HepG2 (cell line): ENCODE data around the gene SLC4A2. TPM values are rescaled to one million over a fixed set of nuclear protein-coding genes. Genes with fewer than 3 reads are reported as not detected.
A peak's percentile ranks its signal among the peaks of the same experiment; 100 is the strongest.

Experiments used
- ATAC-seq: fragments of 200-7000 bp; cut with Tn5 transposase; 3 replicates; pipeline ENCODE4 v1.9.1; 2020; ENCODE audit warnings: mild to moderate bottlenecking, moderate library complexity
- BruUV-seq: library from RNA; stranded (reverse); fragments of 400-500 nt; replicated peaks from 2 replicates; lab custom pipeline; 2021; lab: Mats Ljungman, UMichigan
- CTCF ChIA-PET: fragments of 300-600 bp; formaldehyde crosslinking; extraction: SDS; loops from one replicate; lab custom pipeline; 2021; ENCODE audit warnings: low total read pairs, inconsistent platforms, low intra/inter-chr PET ratio; lab: Yijun Ruan, JAX
- POLR2A ChIA-PET: fragments of 350-600 bp; sonication (Branson Sonifier 250); formaldehyde crosslinking; loops from one replicate; lab custom pipeline; 2020; ENCODE audit warnings: antibody characterized with exemption, inconsistent platforms; lab: Yijun Ruan, JAX
- DNase-seq: peaks from one replicate; pipeline ENCODE4 v3.0.0-alpha.2; 2015; ENCODE audit warnings: low spot score
- FAIRE-seq: peaks from 3 replicates; lab custom pipeline; 2011; peaks lifted over from hg19 to GRCh38; lab: Jason Lieb, UNC
- H2AFZ ChIP-seq: one replicate; pipeline ENCODE4 v1.6.1; 2011; ENCODE audit warnings: low read length, inconsistent platforms
- H3K27ac ChIP-seq: fragments of 300-600 bp; 3 replicates; pipeline ENCODE4 v1.8.0; 2011; ENCODE audit warnings: mixed run types, mild to moderate bottlenecking, mixed read lengths, low read length, inconsistent platforms; ENCODE audit not compliant: insufficient read depth; ENCODE audit errors: extremely low read length
- H3K27me3 ChIP-seq, 2 experiments: fragments of 200-600 bp in 1 of 2; 2 replicates in 1 of 2; 3 replicates in 1 of 2; pipeline versions ENCODE4 v1.6.0 to v1.8.0; 2011; ENCODE audit warnings: low read length in 2 of 2, mild to moderate bottlenecking in 2 of 2, moderate library complexity in 2 of 2, inconsistent platforms in 1 of 2; ENCODE audit not compliant: insufficient read depth in 2 of 2, control insufficient read depth in 1 of 2
- H3K36me3 ChIP-seq, 2 experiments: fragments of 200-600 bp in 1 of 2; replicated peaks in 1 of 2; 2 replicates in 1 of 2; 3 replicates in 1 of 2; pipeline versions ENCODE4 v1.5.1 to v1.8.0; 2011; ENCODE audit warnings: low read length in 2 of 2, inconsistent platforms in 1 of 2; ENCODE audit not compliant: insufficient read depth in 2 of 2, control insufficient read depth in 1 of 2
- H3K4me1 ChIP-seq: 2 replicates; pipeline ENCODE4 v1.5.1; 2012; ENCODE audit warnings: low read length, inconsistent platforms; ENCODE audit not compliant: insufficient read depth
- H3K4me2 ChIP-seq: 2 replicates; pipeline ENCODE4 v1.6.0; 2011; ENCODE audit warnings: low read depth, low read length, inconsistent platforms
- H3K4me3 ChIP-seq, 3 experiments: fragments of 200-600 bp in 1 of 3; sonication (generic), shearing (Covaris generic) in 1 of 3; replicated peaks in 1 of 3; 2 replicates each; pipeline ENCODE4 v1.5.1; 2011 to 2016; ENCODE audit warnings: low read length in 3 of 3, inconsistent platforms in 2 of 3, low read depth in 2 of 3, mild to moderate bottlenecking in 2 of 3, control low read depth in 1 of 3, mixed read lengths in 1 of 3; ENCODE audit not compliant: insufficient read depth in 1 of 3
- H3K79me2 ChIP-seq: one replicate; pipeline ENCODE4 v1.6.1; 2011; ENCODE audit warnings: low read length, inconsistent platforms; ENCODE audit not compliant: insufficient read depth
- H3K9ac ChIP-seq: 2 replicates; pipeline ENCODE4 v1.6.0; 2011; ENCODE audit warnings: mild to moderate bottlenecking, low read depth, low read length, inconsistent platforms; ENCODE audit not compliant: insufficient read depth
- H3K9me3 ChIP-seq: 2 replicates; pipeline ENCODE4 v1.5.1; 2012; ENCODE audit warnings: mild to moderate bottlenecking, low read length
- H4K20me1 ChIP-seq: 2 replicates; pipeline ENCODE4 v1.6.0; 2011; ENCODE audit warnings: inconsistent platforms, mild to moderate bottlenecking, low read length, moderate library complexity; ENCODE audit not compliant: insufficient read depth
- CHCHD3 ChIP-seq: sonication (generic); formaldehyde crosslinking; IDR thresholded peaks from 2 replicates; pipeline ENCODE4 v1.8.0; 2022; ENCODE audit warnings: mild to moderate bottlenecking, missing genetic modification reagents, moderate library complexity
- DBP ChIP-seq: sonication (generic); formaldehyde crosslinking; IDR thresholded peaks from 2 replicates; pipeline ENCODE4 v1.4.0; 2020; ENCODE audit warnings: missing genetic modification reagents; ENCODE audit errors: not compliant biosample characterization
- HDAC2 ChIP-seq: sonication (generic); formaldehyde crosslinking; IDR thresholded peaks from 2 replicates; pipeline ENCODE4 v1.4.0; 2020; ENCODE audit warnings: missing genetic modification reagents
- NCOR1 ChIP-seq: fragments of 200-600 bp; sonication (generic); IDR thresholded peaks from 2 replicates; pipeline ENCODE4 v1.7.0; 2017; ENCODE audit warnings: antibody characterized with exemption, low read length, borderline replicate concordance
- PHF20 ChIP-seq: sonication (generic); formaldehyde crosslinking; IDR thresholded peaks from 2 replicates; pipeline ENCODE4 v1.5.0; 2020; ENCODE audit warnings: mild to moderate bottlenecking, missing genetic modification reagents
- THAP11 ChIP-seq: IDR thresholded peaks from 2 replicates; pipeline ENCODE4 v1.6.1; 2016; ENCODE audit warnings: missing biosample characterization, missing genetic modification reagents
- ZFP90 ChIP-seq: sonication (generic); formaldehyde crosslinking; IDR thresholded peaks from 2 replicates; pipeline ENCODE4 v1.8.0; 2022; ENCODE audit warnings: missing genetic modification reagents, mild to moderate bottlenecking, inconsistent platforms, borderline replicate concordance
- ZFY ChIP-seq: sonication (generic); formaldehyde crosslinking; IDR thresholded peaks from 2 replicates; pipeline ENCODE4 v1.4.0; 2020; ENCODE audit warnings: missing genetic modification reagents
- ZNF407 ChIP-seq: sonication (generic); formaldehyde crosslinking; IDR thresholded peaks from one replicate; pipeline ENCODE4 v1.5.1; 2020; ENCODE audit warnings: mild to moderate bottlenecking, missing genetic modification reagents; ENCODE audit errors: not compliant biosample characterization
- ZNF430 ChIP-seq: sonication (generic); formaldehyde crosslinking; IDR thresholded peaks from 2 replicates; pipeline ENCODE4 v1.9.0; 2021; ENCODE audit warnings: mild to moderate bottlenecking, missing genetic modification reagents
- ZNF772 ChIP-seq: sonication (generic); formaldehyde crosslinking; IDR thresholded peaks from 2 replicates; pipeline ENCODE4 v1.5.0; 2020; ENCODE audit warnings: mild to moderate bottlenecking, missing genetic modification reagents
- WGBS: methylation state at CpG from one replicate; pipeline ENCODE4 v1.1.6; 2017; ENCODE audit warnings: low lambda C conversion rate; 5-methylcytosine and 5-hydroxymethylcytosine counted together
- in situ Hi-C: cut with HindIII; loops from 2 replicates; pipeline ENCODE4 v1.10.0; 2017; ENCODE audit warnings: low pct_unique_long_range_greater_than_20kb; ENCODE audit not compliant: extremely low pct_ligation_motif_present
- intact Hi-C: fragments of 100-400 bp; cut with micrococcal nuclease; formaldehyde crosslinking; loops from one replicate; pipeline ENCODE4 v1.10.0; 2022; ENCODE audit not compliant: unreplicated experiment
- polyA plus RNA-seq, 8 experiments: library from polyadenylated mRNA; depleted of rRNA in 3 of 8; stranded (reverse) in 7 of 8; unstranded in 1 of 8; fragments of >200 nt; fragmentation: Illumina TruSeq in 4 of 8; extraction: Trizol in 4 of 8; gene quantifications; 2 replicates each; pipeline versions ENCODE4 v1.2.1 to v1.2.3, GENCODE V29; 2011 to 2016; ENCODE audit warnings: low read depth in 4 of 8, missing spikeins in 1 of 8, mixed read lengths in 1 of 8; ENCODE audit not compliant: insufficient read depth in 1 of 8
- total RNA-seq, 5 experiments: library from RNA; depleted of rRNA; stranded (reverse); fragments of >200 nt; fragmentation: Illumina TruSeq; extraction: Trizol; gene quantifications; 2 replicates each; pipeline ENCODE4 v1.2.3, GENCODE V29; 2016; ENCODE audit warnings: low read depth in 1 of 5

The SLC4A2 gene
- total and polyA plus RNA-seq, 2 of the 13 experiments (the other 11 are each of a cell fraction or from before 2014, with no cell fraction given) = 51.9 to 73.4 TPM

GRCh38 chr7:151082141-151083070, 23.0 kb downstream of the SLC4A2 start (continued):
- peak; percentile 30; the same call in 1 of the 2 replicates for TF ChIP-seq ZNF430 (CRISPR knock-in tag)
- no peak for TF ChIP-seq PHF20

GRCh38 chr7:151083071-151083823, 23.9 kb downstream of the SLC4A2 start, which contains the start of gene TMUB1:
Gene TMUB1, minus strand, starts transcription at chr7:151083493. Its CDS starts 930 bp downstream, at chr7:151082563.
- ATAC-seq (peak; percentile 36), DNase-seq (peak; percentile 50), FAIRE-seq (no peak)
- Histone ChIP-seq H3K27ac (peak within 1 kb of the TSS; percentile 85), H3K4me1 (peaks cover 54% of the 10 kb centered on the region), H3K79me2 (peaks cover 48% of the 10 kb centered on the region), H3K9me3 (no peaks in the 10 kb centered on the region), H3K36me3 (no peaks in the 10 kb centered on the region), H3K4me2 (peak within 1 kb of the TSS; percentile 97), H3K4me3 (peak within 1 kb of the TSS; percentile 85 to 96 (median 88)), H2AFZ (no peak within 1 kb of the TSS), H3K9ac (peak within 1 kb of the TSS; percentile 100), H4K20me1 (peaks cover 5% of the 10 kb centered on the region; the same call in 1 of the 2 replicates), H3K27me3 (no peaks in the 10 kb centered on the region; a peak in 1 of 5 replicates)
- POLR2A ChIA-PET = interaction anchor here (0.9 to 3.8 kb wide), 3 partner anchors 21 to 55 kb away, joined by 3 to 144 read pairs (median 4); partner anchors contain the start of gene ABCB8
- intact Hi-C loops = loop anchor here (10.0 kb wide), 1 partner anchor 162 kb away; the partner anchor contains the start of gene SMARCD3
- WGBS = under 1% methylated on average over 33 of the region's 69 CpGs
- in situ Hi-C loops = no loop called here
- CTCF ChIA-PET = no interaction called here
- no TSS peak for BruUV-seq
- TF ChIP-seq DBP (CRISPR knock-in tag) (peak; percentile 34), HDAC2 (no peak), NCOR1 (no peak), CHCHD3 (CRISPR knock-in tag) (no peak), ZFP90 (0 out of 2 replicates have a peak, but pooled peaks have one; percentile 61), ZNF407 (CRISPR knock-in tag) (no peak), ZFY (CRISPR knock-in tag) (peak; percentile 49), THAP11 (peak; percentile 99), ZNF772 (CRISPR knock-in tag) (peak; percentile 78)
